Measurements from ENCODE around the gene CFAP221.
A peak's percentile ranks its signal among the peaks of the same experiment; 100 is the strongest.

CFAP221 gene

DNA sequence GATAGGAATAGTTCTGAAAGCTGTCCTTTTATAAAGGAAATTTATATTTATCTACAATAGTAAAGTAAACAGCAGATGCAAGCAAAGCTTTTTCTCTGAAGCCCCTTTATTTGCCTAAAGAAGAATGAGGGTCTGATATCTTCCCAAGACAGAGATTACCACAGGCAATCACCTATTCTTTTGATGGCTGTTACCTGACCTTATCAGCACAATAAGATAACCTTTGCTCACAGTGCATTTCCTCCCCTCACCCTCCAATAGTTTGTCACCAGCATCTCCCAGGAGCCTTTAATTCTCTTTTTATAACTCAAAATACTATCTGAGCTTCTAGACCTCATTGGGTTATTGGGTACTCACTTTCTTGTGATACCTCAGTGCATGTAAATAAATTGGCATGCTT lies 6.5 kb upstream of the CFAP221 start:
- DNase-seq, result no peak

GRCh38 chr2:119541476-119541875 lies 2.8 kb upstream of the CFAP221 start:
- no peak for DNase-seq

- no peak for DNase-seq
These were observed 758 bp downstream of the CFAP221 start for GRCh38 chr2:119544939-119545475.

DNA sequence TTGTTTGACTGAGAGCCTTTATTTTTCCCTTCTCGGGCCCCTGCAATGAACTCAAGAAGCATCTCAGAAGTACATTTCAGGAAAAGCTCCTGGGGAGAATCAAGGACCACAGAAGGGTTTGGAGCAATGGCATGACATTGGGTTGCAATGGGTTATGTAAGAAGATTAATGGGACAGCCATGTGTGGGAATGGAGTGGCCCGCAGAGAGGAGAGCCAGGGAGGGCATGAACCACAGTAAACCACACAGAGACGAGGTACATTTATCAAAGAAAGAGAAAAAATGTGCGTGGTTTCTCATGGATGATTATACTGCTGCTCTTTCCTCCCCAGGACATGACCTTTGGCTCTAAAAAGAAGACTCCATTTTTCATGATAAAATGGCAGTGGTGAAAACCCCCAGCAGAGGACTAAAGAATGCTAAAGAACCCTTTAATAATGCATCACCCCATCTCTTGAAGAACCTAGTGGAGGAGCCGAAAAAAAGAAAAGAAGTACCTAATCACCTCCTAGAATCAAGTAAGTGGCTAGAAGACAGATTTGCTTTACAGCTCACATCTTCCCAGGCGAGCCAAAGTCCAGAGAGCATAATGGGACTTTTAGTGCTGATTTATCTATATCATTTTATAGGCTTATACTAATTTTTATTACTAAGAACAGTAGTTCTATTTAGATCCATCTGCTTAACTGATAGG lies 1.7 kb downstream of the CFAP221 start:
- no peak for DNase-seq

GRCh38 chr2:119546447-119546767 lies 2.2 kb downstream of the CFAP221 start:
- DNase-seq, result no peak

DNA sequence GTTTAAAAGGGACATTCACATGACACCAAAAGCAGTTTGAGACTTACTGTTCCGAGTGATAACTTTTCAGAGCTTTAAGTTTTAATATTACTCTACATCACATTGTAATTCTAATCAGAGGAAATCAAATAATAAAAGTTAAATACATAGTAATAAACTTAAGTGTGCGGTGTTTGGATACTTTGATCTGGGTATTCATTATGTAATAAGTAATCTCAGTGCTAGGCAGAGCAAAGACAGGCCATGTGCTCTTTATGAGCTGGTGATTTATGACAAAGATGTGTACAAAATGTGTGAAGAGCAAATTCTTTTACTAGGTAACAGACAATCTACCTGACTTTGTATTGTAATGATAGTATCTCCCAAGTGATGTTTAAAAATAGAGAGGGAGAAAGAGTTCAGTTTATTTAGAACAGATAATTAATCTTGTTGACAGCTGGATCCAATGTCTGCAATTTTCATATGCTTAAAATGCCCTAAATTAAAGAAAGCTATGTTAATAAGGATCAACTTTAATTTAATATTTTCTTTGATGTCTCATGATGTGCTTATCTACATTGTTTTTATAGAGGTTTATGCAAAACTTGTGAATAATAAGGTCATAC lies 4.4 kb downstream of the CFAP221 start:
- DNase-seq, result peak; percentile 27

GRCh38 chr2:119549241-119549640 lies 5.0 kb downstream of the CFAP221 start:
- DNase-seq, result no peak

GRCh38 chr2:119550346-119550745 lies 6.1 kb downstream of the CFAP221 start:
- DNase-seq, result no peak

- DNase-seq, result no peak
These were observed 6.6 kb downstream of the CFAP221 start for GRCh38 chr2:119550856-119551255.

GRCh38 chr2:119552902-119553301 lies 8.7 kb downstream of the CFAP221 start:
- DNase-seq, result no peak

DNA sequence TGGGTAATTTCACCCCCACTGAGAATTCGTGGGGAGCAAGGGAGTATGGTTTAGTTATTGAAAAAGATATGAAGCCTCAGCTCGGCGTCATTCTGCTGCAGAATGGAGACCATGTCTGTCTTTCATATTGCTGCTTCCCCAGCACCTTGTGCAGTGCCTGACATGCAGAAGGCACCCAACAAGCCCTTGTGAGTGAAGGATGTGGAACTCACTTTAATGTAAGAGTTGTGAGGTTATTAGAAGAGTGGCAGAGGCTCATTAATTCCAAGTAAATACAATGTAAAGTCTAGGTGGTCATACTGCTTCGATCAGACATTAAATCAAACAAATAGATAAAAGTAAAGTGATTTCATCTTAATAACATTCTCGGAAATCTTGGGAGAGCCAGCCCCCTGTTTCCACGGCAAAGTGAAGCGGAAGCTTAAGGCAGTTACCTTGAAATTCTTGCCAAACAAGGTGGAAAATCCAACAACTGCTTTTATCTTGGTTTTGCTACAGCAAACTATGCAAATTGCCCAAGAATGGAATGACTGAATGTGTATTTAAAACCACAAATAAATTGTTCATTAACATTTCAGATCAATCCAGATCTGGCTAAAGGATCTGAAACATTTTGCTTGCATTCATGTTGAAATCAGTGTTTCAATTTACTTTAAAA lies 9.6 kb downstream of the CFAP221 start:
- no peak for DNase-seq

DNA sequence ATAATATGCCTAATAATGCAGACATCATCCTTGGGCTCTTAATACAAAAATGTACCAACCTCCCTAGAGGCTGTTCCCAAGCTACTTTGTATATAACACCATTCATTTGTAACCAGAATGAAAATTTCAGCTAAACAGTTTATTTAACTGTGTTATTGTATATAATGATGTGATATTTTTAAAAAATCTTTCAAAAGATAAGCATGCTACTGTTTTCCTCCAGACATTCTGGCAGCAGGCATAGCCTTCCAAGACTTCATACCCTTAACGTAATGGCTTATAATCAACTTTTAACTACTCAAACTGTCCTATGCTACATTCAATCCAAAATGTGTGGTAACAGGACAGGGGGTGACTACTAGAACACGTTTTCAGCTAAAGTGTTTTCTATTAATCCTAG lies 21.2 kb downstream of the CFAP221 start:
- DNase-seq, result no peak

DNA sequence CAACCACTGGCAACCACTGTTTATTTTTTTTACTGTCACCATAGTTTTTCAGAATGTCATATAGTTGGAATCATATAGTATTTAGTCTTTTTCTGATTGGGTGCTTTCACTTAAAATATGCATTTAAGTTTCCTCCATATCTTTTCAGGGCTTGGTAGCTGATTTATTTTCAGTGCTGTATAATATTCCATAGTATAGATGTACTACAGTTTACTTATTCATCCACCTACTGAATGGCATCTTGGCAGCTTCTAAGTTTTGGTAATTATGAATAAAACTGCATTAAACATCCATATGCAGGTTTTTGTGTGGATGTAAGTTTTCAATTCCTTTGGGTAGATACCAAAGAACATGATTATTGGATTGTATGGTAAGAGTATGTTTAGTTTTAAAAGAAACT lies 23.0 kb downstream of the CFAP221 start:
- DNase-seq, result no peak

- no peak for DNase-seq
These were observed 30.0 kb downstream of the CFAP221 start for GRCh38 chr2:119574108-119574815.

- DNase-seq, result no peak
These were observed 30.6 kb downstream of the CFAP221 start for GRCh38 chr2:119574864-119575263.

DNA sequence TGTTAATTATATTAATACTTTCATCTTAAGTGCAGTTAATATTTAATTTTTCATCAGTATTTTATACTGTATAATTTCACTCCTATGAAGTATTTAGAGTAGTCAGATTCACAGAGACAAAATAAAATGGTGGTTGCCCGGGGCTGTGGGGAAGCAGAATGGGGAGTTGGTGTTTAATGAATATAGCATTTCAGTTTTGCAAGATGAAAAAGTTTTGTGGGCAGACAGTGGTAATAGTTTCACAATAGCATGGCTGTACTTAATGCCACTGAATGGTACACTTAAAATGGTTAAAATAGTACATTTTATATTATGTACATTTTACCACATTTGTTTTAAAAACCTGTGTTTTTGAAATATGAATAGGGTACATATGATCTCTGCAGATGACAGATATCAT lies 31.2 kb downstream of the CFAP221 start:
- no peak for DNase-seq

GRCh38 chr2:119579424-119580295 lies 35.4 kb downstream of the CFAP221 start:
- no peak for DNase-seq

DNA sequence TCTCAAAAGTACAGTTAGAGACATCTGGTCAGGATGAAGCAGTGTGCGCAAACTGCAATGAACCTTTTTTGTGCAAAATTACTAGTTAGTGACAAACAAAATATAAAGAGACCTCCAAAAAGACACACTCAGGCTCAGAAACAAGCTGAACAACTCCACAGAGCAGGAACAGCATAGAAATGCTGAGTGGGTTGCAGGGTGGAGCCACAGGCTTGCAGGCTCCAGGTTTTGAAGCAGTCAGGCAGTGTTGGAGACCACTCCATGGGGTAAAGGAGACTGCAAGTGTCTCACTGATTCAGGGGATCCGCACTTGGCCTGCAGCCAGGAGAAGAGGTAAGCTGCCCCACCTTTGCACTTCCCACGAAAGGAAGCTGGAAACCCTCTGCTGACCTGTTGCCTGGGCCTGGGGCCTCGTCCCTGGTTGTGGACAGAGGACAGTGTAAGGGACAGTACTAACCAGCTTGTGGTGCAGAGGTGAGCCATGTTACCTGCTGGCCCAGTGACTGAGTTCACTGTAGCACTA lies 36.4 kb downstream of the CFAP221 start:
- no peak for DNase-seq

- DNase-seq, result no peak
These were observed 39.0 kb downstream of the CFAP221 start for GRCh38 chr2:119583291-119583690.

DNA sequence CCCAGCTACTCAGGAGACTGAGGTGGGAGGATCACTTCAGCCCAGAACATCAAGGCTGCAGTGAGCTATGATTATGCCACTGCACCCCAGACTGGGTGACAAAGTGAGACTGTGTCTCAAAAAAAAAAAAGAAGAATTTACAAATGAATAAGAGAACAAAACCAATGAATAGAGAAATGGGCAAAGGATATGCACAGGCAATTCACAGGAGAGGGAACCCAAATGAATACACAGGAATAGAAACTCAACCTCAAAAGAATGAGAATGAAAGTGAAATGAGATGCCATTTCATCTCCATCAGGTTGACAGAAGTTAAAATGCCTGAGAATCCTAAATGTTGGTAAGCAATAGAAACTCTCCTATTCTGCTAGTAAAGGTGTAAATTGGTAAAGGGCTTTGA lies 40.2 kb downstream of the CFAP221 start:
- DNase-seq, result no peak

- DNase-seq, result no peak
These were observed 41.8 kb downstream of the CFAP221 start for GRCh38 chr2:119586085-119586484.

GRCh38 chr2:119590873-119591272 lies 46.6 kb downstream of the CFAP221 start:
- DNase-seq, result no peak
